Stimulated activated CD4-positive, alpha-beta T cell treated with anti-CD3 and anti-CD28 coated beads, Interleukin-12 subunit alpha, Interleukin-12 subunit beta, amount 100 ng/mL, for 48 hours (primary cell): ENCODE results near the gene CTNNBIP1.

Source experiments
- DNase-seq, 3 donors: peaks; one replicate each; pipeline ENCODE4 v3.0.0-alpha.2; 2020; ENCODE audit warnings: low read depth in 2 of 3, low spot score in 1 of 3

CTNNBIP1 gene

DNA sequence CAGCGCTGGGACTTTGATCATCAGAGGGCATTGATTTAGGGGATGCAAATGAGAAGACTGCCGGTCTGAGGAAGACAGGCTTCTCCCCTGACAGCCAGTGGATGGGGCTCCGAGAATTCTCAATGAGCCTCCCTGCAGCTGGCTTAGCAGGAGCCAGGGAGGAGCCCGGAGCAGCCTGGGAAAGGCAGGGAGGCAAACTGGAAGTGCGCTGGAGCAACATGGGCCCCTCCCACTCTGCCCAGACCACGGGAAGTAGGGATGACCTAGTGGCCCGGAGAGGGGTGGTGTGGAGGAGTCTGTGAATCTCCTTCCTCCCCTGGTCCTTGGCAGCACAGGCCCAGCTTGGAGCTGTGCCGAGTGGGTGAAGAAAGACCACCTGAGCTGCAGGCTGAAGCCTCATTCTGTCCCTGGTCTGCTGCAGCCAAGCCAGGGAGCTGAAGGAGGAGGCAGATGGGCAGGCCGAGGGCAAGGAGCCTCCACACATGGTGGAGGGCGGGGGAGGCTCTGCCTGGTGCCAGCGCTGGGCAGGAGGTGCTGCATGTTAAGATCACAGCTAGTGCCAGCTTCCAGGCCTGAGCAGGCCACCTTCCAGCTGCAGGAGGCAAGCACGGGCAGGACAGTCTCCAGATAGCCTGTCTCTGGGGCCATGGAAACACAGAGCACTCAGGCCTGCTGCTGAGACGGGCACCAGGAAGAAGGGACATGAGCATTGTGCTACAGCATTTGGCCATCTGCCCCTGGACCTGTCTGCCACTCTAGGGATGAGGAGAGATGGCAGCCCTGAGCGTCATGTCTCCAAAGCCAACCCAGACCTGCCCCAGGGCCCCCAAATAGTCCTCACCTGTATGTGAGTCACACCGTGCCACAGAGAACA, 74.1 kb downstream of the CTNNBIP1 start:
- DNase-seq, result no peak

DNA sequence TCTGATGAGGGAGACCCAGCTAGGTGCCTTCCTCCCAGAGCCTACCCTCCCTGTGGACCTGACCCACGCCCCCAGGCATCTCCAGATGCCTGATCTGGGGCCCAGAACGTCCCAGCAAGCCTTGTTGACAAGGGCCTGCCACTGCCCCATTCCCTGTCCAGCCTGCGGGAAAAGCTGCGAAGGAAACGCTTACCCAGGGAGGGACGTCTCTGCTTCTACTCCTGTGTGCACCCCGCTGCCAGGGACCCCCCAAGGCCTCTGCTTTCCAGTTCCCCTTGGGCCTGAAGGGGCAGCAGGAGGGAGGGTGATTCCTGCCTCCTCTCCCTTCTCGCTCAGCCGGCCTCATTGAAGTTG, 74.7 kb downstream of the CTNNBIP1 start:
- no peak for DNase-seq

- no peak for DNase-seq
These were observed 76.4 kb downstream of the CTNNBIP1 start for GRCh38 chr1:9833632-9834031.

- DNase-seq, result no peak
These were observed 82.4 kb downstream of the CTNNBIP1 start for GRCh38 chr1:9827558-9828185.

- no peak for DNase-seq
These were observed 83.5 kb downstream of the CTNNBIP1 start for GRCh38 chr1:9826616-9827015.

- no peak for DNase-seq
These were observed 84.0 kb downstream of the CTNNBIP1 start for GRCh38 chr1:9826087-9826486.

GRCh38 chr1:9825093-9826074, 84.7 kb downstream of the CTNNBIP1 start:
- no peak for DNase-seq

DNA sequence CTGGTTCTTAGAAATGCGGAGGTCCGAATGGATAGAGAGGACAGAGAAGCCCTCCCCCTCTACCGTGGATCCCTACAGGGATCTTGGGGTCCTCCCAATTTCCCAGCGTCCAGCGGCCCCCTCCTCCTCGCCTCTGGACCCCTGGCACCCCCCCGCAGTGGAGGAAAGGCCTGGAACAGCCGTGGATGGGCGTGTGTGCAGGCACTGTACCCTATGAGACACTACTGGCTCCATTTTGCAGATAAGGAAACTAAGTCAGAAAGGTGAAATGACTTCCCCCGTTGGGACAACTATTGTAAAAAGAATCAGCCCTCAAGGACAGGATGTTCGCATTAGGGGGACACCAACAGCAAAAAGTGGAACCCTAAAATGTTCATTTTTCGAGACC, 85.4 kb downstream of the CTNNBIP1 start:
- DNase-seq, result no peak

DNA sequence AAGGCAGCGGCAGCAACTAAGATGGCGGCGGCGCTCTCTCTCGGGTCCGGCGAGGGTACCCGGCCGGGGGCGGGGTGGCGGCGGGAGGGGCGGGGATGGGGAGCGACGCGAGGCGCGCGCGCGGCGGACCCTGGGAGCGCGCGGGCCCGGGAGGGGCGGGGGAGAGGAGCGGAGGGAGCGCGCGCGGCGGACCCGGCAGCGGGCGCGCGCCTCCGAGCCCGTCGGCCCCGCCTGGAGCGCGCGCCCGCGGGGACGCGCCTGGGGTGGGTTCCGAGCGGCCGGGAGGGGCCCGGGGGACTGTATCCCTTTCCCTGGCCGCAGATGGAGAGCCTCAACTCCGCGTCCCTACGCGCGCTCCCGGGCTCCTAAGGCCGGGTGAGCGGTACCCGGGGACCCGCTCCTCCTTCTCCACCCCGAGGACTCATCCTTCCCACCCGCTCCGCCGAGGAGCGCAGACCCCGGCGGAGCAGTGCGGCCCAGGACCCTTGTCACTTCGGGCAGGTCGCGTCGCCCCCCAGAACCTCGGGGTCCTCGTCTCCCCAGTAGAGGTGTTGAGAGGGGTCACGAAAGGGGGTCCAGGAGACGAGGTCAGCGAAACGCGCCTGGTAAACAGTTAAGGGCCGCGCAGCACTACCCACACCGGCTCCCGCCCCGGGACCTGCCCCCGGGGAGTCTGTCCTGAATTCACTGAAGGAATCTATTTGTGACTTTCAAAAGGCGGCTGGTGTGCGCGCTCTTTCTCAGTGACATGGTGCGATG, 85.9 kb downstream of the CTNNBIP1 start, which contains the start of gene CLSTN1:
TSS of gene CLSTN1 (minus strand) at position 23 of the 759 bp plus-strand sequence. CDS start 232 bp downstream, outside the sequence.
- DNase-seq, result peak; percentile 82 to 88 (median 83)

DNA sequence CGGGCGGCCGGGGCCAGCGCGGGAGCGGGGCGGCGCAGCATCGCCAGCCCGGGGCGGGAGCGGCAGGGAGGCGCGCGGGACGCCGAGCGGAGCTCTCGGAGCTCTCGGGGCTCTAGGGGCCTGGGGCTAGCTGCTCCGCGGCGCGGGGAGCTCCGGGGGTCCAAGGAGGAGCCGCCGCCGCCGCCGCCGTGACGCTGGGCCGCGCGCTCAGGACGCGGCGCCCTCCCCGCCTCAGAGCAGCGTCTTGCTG, 86.5 kb downstream of the CTNNBIP1 start:
- no peak for DNase-seq

- DNase-seq, result no peak
These were observed 87.0 kb downstream of the CTNNBIP1 start for GRCh38 chr1:9822897-9823692.

- no peak for DNase-seq
These were observed 87.6 kb downstream of the CTNNBIP1 start for GRCh38 chr1:9822490-9822889.

GRCh38 chr1:9821710-9822109, 88.4 kb downstream of the CTNNBIP1 start:
- DNase-seq, result no peak

- DNase-seq, result no peak
These were observed 89.5 kb downstream of the CTNNBIP1 start for GRCh38 chr1:9820521-9820920.

GRCh38 chr1:9817734-9818133, 92.3 kb downstream of the CTNNBIP1 start:
- DNase-seq, result no peak

- DNase-seq, result no peak
These were observed 93.9 kb downstream of the CTNNBIP1 start for GRCh38 chr1:9816199-9816598.

GRCh38 chr1:9815150-9815549, 94.9 kb downstream of the CTNNBIP1 start:
- DNase-seq, result no peak

DNA sequence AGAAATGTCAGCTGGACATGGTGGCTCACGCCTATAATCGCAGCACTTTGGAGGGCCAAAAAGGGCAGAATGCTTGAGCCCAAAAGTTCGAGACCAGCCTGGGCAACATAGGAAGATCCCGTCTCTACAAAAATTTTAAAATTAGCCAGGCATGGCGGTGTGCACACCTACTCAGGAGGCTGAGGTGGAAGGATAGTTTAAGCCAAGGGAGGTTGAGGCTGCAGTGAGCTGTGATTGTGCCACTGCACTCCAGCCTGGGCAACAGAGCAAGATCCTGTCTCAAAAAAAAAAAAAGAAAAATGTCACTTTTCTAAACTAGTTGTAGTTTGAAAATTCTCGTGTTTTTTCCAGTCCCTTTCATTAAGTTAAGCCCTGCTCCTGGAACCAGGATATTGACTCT, 95.5 kb downstream of the CTNNBIP1 start:
- no peak for DNase-seq

- DNase-seq, result no peak
These were observed 98.7 kb downstream of the CTNNBIP1 start for GRCh38 chr1:9811239-9811966.
